GM21528 (cell line): ENCODE results near the gene DNAL4.
A peak's percentile ranks its signal among the peaks of the same experiment; 100 is the strongest.

Experiments used
- ATAC-seq: cut with Tn5 transposase; IDR thresholded peaks from one replicate; pipeline ENCODE4 v1.9.1; 2021; ENCODE audit warnings: mild to moderate bottlenecking, moderate library complexity; ENCODE audit not compliant: unreplicated experiment, low FRiP score

Gene DNAL4

GRCh38 chr22:38793721-38794466 lies at the start of gene DNAL4:
Gene DNAL4, minus strand, starts transcription at chr22:38794143. Its CDS starts 11,412 bp downstream, at chr22:38782731.
- peak; percentile 89 for ATAC-seq

GRCh38 chr22:38843201-38843656 lies 49.3 kb upstream of the DNAL4 start:
- ATAC-seq, result no peak

GRCh38 chr22:38842512-38843200 lies 48.7 kb upstream of the DNAL4 start:
- ATAC-seq, result no peak

GRCh38 chr22:38841635-38842034 lies 47.7 kb upstream of the DNAL4 start:
- ATAC-seq, result no peak

- no peak for ATAC-seq
Observed at GRCh38 chr22:38841211-38841610, 47.3 kb upstream of the DNAL4 start.

- no peak for ATAC-seq
Observed at GRCh38 chr22:38840129-38840528, 46.2 kb upstream of the DNAL4 start.

- no peak for ATAC-seq
Observed at GRCh38 chr22:38839686-38840085, 45.7 kb upstream of the DNAL4 start.

- no peak for ATAC-seq
Observed at GRCh38 chr22:38837414-38837928, 43.5 kb upstream of the DNAL4 start.

- no peak for ATAC-seq
Observed at GRCh38 chr22:38835888-38836301, 42.0 kb upstream of the DNAL4 start.

- ATAC-seq, result no peak
Observed at GRCh38 chr22:38834991-38835390, 41.0 kb upstream of the DNAL4 start.

- ATAC-seq, result no peak
Observed at GRCh38 chr22:38834215-38834953, 40.4 kb upstream of the DNAL4 start.

- ATAC-seq, result no peak
Observed at GRCh38 chr22:38833061-38833460, 39.1 kb upstream of the DNAL4 start.

GRCh38 chr22:38832005-38832978 lies 38.3 kb upstream of the DNAL4 start:
- no peak for ATAC-seq

GRCh38 chr22:38831166-38831945 lies 37.4 kb upstream of the DNAL4 start:
- no peak for ATAC-seq

GRCh38 chr22:38830845-38831108 lies 36.8 kb upstream of the DNAL4 start:
- ATAC-seq, result no peak

GRCh38 chr22:38830026-38830844 lies 36.3 kb upstream of the DNAL4 start:
- no peak for ATAC-seq

- ATAC-seq, result no peak
Observed at GRCh38 chr22:38829485-38829884, 35.5 kb upstream of the DNAL4 start.

GRCh38 chr22:38828616-38829205 lies 34.8 kb upstream of the DNAL4 start:
- ATAC-seq, result no peak
